Esophagus muscularis mucosa (tissue), 4 donors: ENCODE measurements around the gene FFAR3. TPM values are rescaled to one million over a fixed set of nuclear protein-coding genes. Genes with fewer than 3 reads are reported as not detected.

Source experiments
- DNase-seq: peaks from one replicate; pipeline ENCODE4 v3.0.0-alpha.2; 2017; ENCODE audit errors: extremely low spot score
- H3K27ac ChIP-seq, 4 donors: fragments of 200-600 bp; sonication (generic); replicated peaks in 1 of 4; 1 replicate in 3 of 4; 2 replicates in 1 of 4; pipeline ENCODE4 v1.5.1; 2016 to 2019; ENCODE audit warnings: mild to moderate bottlenecking in 1 of 4
- H3K27me3 ChIP-seq, 4 donors: fragments of 200-600 bp; sonication (generic); one replicate each; pipeline versions ENCODE4 v1.5.1 to v1.6.0; 2016 to 2019
- H3K36me3 ChIP-seq, 4 donors: fragments of 200-600 bp; sonication (generic); one replicate each; pipeline ENCODE4 v1.5.1; 2016 to 2019
- H3K4me1 ChIP-seq, 4 donors: fragments of 200-600 bp; sonication (generic); one replicate each; pipeline ENCODE4 v1.5.1; 2016 to 2019
- H3K4me3 ChIP-seq, 4 donors: fragments of 200-600 bp; sonication (generic); 1 replicate in 2 of 4; 2 replicates in 2 of 4; pipeline ENCODE4 v1.5.1; 2016 to 2019; ENCODE audit warnings: mild to moderate bottlenecking in 4 of 4, moderate library complexity in 1 of 4
- H3K9me3 ChIP-seq, 4 donors: fragments of 200-600 bp; sonication (generic); 1 replicate in 3 of 4; 2 replicates in 1 of 4; pipeline ENCODE4 v1.5.1; 2016 to 2019
- EP300 ChIP-seq: sonication (generic); formaldehyde crosslinking; IDR thresholded peaks from one replicate; pipeline ENCODE4 v1.6.1; 2017; ENCODE audit warnings: antibody characterized with exemption
- POLR2A ChIP-seq: fragments of 450-650 bp; IDR thresholded peaks from one replicate; pipeline ENCODE4 v1.6.1; 2017; ENCODE audit warnings: antibody characterized with exemption, moderate library complexity, mild to moderate bottlenecking, low read depth
- POLR2AphosphoS5 ChIP-seq, 2 donors: sonication (generic); formaldehyde crosslinking; IDR thresholded peaks; one replicate each; pipeline ENCODE4 v1.6.1; 2017; ENCODE audit warnings: antibody characterized with exemption in 2 of 2
- WGBS: methylation state at CpG from one replicate; pipeline ENCODE4 v1.1.5; 2018; 5-methylcytosine and 5-hydroxymethylcytosine counted together
- intact Hi-C: fragments of 100-400 bp; cut with DNase I; formaldehyde crosslinking; loops from one replicate; pipeline ENCODE4 v1.15.1; 2023
- total RNA-seq, 4 donors: library from RNA; depleted of rRNA; stranded (reverse); fragments of >200 nt; gene quantifications; one replicate each; pipeline versions ENCODE4 v1.1.0 to v1.2.1, GENCODE V29; 2016
- TF ChIP-seq, protein P1 (sequence below), 3 experiments: fragments of 200-600 bp in 2 of 3; fragments of 450-650 bp in 1 of 3; sonication (generic) in 2 of 3; IDR thresholded peaks; one replicate each; pipeline ENCODE4 v1.5.1; 2017 to 2019; ENCODE audit warnings: antibody characterized with exemption in 3 of 3, mild to moderate bottlenecking in 2 of 3, moderate library complexity in 1 of 3

Gene FFAR3
- total RNA-seq, 4 donors from 2014 or later = 0.17 to 2.3 TPM; not detected in 2

GRCh38 chr19:35340431-35340830 is 17.8 kb upstream of the FFAR3 start:
- 83% methylated on average over 11 of the region's 11 CpGs for WGBS
- DNase-seq = no peak
- Histone ChIP-seq H3K27ac (no peak overlapping the region), H3K4me3 (no peak overlapping the region), H3K4me1 (no peaks in the 10 kb centered on the region), H3K9me3 (no peaks in the 10 kb centered on the region), H3K36me3 (no peaks in the 10 kb centered on the region), H3K27me3 (peaks cover 0 to 23% (median 0%) of the 10 kb centered on the region in 4 donors)
- intact Hi-C loops = no loop called here
- TF ChIP-seq, protein P1, sequence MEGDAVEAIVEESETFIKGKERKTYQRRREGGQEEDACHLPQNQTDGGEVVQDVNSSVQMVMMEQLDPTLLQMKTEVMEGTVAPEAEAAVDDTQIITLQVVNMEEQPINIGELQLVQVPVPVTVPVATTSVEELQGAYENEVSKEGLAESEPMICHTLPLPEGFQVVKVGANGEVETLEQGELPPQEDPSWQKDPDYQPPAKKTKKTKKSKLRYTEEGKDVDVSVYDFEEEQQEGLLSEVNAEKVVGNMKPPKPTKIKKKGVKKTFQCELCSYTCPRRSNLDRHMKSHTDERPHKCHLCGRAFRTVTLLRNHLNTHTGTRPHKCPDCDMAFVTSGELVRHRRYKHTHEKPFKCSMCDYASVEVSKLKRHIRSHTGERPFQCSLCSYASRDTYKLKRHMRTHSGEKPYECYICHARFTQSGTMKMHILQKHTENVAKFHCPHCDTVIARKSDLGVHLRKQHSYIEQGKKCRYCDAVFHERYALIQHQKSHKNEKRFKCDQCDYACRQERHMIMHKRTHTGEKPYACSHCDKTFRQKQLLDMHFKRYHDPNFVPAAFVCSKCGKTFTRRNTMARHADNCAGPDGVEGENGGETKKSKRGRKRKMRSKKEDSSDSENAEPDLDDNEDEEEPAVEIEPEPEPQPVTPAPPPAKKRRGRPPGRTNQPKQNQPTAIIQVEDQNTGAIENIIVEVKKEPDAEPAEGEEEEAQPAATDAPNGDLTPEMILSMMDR (IDR thresholded peaks at IDR 0.05) = no peak
- TF ChIP-seq POLR2AphosphoS5 (IDR thresholded peaks at IDR 0.05) (no peak), EP300 (no peak), POLR2A (no peak)

- H3K4me1 ChIP-seq = no peaks in the 10 kb centered on the region
- intact Hi-C loops = no loop called here
- 78% methylated on average over 14 of the region's 16 CpGs for WGBS
These were observed 17.3 kb upstream of the FFAR3 start for GRCh38 chr19:35341006-35341405.

DNA sequence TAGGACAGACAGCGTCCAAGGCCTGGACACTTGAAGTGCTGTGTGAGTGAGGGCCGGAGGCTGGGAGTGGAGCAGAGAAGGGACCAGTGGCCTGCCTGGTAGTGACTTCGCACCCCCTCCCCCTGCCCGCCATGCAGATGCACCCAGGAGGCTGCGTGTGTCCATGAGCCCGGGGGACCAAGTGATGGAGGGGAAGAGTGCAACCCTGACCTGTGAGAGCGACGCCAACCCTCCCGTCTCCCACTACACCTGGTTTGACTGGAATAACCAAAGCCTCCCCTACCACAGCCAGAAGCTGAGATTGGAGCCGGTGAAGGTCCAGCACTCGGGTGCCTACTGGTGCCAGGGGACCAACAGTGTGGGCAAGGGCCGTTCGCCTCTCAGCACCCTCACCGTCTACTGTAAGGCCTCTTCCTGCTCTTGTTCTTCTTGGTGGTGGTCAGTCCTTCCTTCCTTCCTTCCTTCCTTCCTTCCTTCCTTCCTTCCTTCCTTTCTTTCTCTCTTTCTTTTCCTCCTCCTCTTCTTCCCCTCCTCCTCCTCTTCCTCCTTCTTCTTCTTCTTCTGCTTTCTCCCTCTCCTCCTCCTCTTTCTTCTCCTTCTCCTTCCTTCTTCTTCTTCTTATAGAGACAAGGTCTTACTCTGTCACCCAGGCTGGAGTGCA is 16.6 kb upstream of the FFAR3 start:
- intact Hi-C loops = no loop called here
- H3K27me3 ChIP-seq = peaks cover 0 to 36% (median 0%) of the 10 kb centered on the region in 4 donors
- DNase-seq = no peak
- H3K4me1 ChIP-seq = no peaks in the 10 kb centered on the region
- H3K9me3 ChIP-seq = no peaks in the 10 kb centered on the region
- H3K36me3 ChIP-seq = no peaks in the 10 kb centered on the region
- no peak overlapping the region for H3K4me3 ChIP-seq
- H3K27ac ChIP-seq = no peak overlapping the region
- TF ChIP-seq EP300 = no peak
- no peak for TF ChIP-seq POLR2A
- TF ChIP-seq, protein P1 (IDR thresholded peaks at IDR 0.05) = no peak
- TF ChIP-seq POLR2AphosphoS5 (IDR thresholded peaks at IDR 0.05) = no peak
- WGBS = 85% methylated on average over 11 of the region's 14 CpGs

More at GRCh38 chr19:35341006-35341405, 17.3 kb upstream of the FFAR3 start:
- no peak for DNase-seq
- Histone ChIP-seq H3K27ac (no peak overlapping the region), H3K36me3 (no peaks in the 10 kb centered on the region), H3K9me3 (no peaks in the 10 kb centered on the region), H3K27me3 (peaks cover 0 to 29% (median 0%) of the 10 kb centered on the region in 4 donors), H3K4me3 (no peak overlapping the region)
- TF ChIP-seq, protein P1 (IDR thresholded peaks at IDR 0.05) = no peak
- no peak for TF ChIP-seq POLR2A
- no peak for TF ChIP-seq POLR2AphosphoS5 (IDR thresholded peaks at IDR 0.05)
- TF ChIP-seq EP300 = no peak

- no peaks in the 10 kb centered on the region for H3K36me3 ChIP-seq
- TF ChIP-seq, protein P1 (IDR thresholded peaks at IDR 0.05) = no peak
- TF ChIP-seq EP300 = no peak
- no peak for TF ChIP-seq POLR2A
- no peak for TF ChIP-seq POLR2AphosphoS5 (IDR thresholded peaks at IDR 0.05)
- DNase-seq = no peak
- H3K4me3 ChIP-seq = no peak overlapping the region
- 72% methylated on average over 5 of the region's 5 CpGs for WGBS
- H3K27me3 ChIP-seq = peaks cover 0 to 36% (median 0%) of the 10 kb centered on the region in 4 donors
- intact Hi-C loops = no loop called here
- no peaks in the 10 kb centered on the region for H3K4me1 ChIP-seq
- H3K27ac ChIP-seq = no peak overlapping the region
- H3K9me3 ChIP-seq = no peaks in the 10 kb centered on the region
These were observed 15.8 kb upstream of the FFAR3 start for GRCh38 chr19:35342430-35342829.
